SK-N-SH (cell line): ENCODE data around the gene YPEL1. TPM values are rescaled to one million over a fixed set of nuclear protein-coding genes. Genes with fewer than 3 reads are reported as not detected.

Source experiments
- CTCF ChIA-PET: fragments of 300-600, 350-600 bp; formaldehyde crosslinking; extraction: SDS; loops from one replicate; lab custom pipeline; 2021; lab: Yijun Ruan, JAX
- POLR2A ChIA-PET: fragments of 350-600 bp; sonication (Branson Sonifier 250); formaldehyde crosslinking; extraction: SDS; loops from one replicate; lab custom pipeline; 2020; ENCODE audit warnings: antibody characterized with exemption, inconsistent platforms; lab: Yijun Ruan, JAX
- DNase-seq: peaks from one replicate; pipeline ENCODE4 v3.0.0; 2012
- H2AFZ ChIP-seq: fragments of 200-600 bp; sonication (generic); 2 replicates; pipeline ENCODE4 v1.8.1; 2016; ENCODE audit warnings: antibody characterized with exemption, mild to moderate bottlenecking, low read depth
- H3F3A ChIP-seq: fragments of 200-600 bp; sonication (generic); replicated peaks from 2 replicates; pipeline ENCODE3; 2016; ENCODE audit warnings: antibody characterized with exemption, mild to moderate bottlenecking; ENCODE audit not compliant: insufficient read depth
- H3K27ac ChIP-seq, 2 experiments: fragments of 200-500 bp in 1 of 2; fragments of 200-600 bp in 1 of 2; sonication (Bioruptor generic) in 1 of 2; sonication (generic), shearing (Covaris generic) in 1 of 2; 2 replicates each; pipeline versions ENCODE4 v1.5.1 to v1.6.1; 2014 to 2016; ENCODE audit warnings: low read depth in 2 of 2, inconsistent platforms in 1 of 2, low read length in 1 of 2, mild to moderate bottlenecking in 1 of 2, mixed read lengths in 1 of 2
- H3K27me3 ChIP-seq: fragments of 200-600 bp; sonication (generic), shearing (Covaris generic); 2 replicates; pipeline ENCODE4 v1.6.1; 2016; ENCODE audit warnings: mixed run types; ENCODE audit not compliant: insufficient read depth
- H3K36me3 ChIP-seq, 2 experiments: fragments of 200-500 bp in 1 of 2; fragments of 200-600 bp in 1 of 2; sonication (Bioruptor generic) in 1 of 2; sonication (generic) in 1 of 2; replicated peaks in 1 of 2; 2 replicates each; pipeline versions ENCODE3 to v1.5.1; 2014 to 2016; ENCODE audit warnings: low read length in 1 of 2, mild to moderate bottlenecking in 1 of 2; ENCODE audit not compliant: insufficient read depth in 2 of 2, control insufficient read depth in 1 of 2
- H3K4me1 ChIP-seq, 2 experiments: fragments of 200-500 bp in 1 of 2; fragments of 200-600 bp in 1 of 2; sonication (Bioruptor generic) in 1 of 2; sonication (generic), shearing (Covaris generic) in 1 of 2; 2 replicates each; pipeline versions ENCODE4 v1.5.1 to v1.6.1; 2014 to 2016; ENCODE audit warnings: low read depth in 1 of 2, low read length in 1 of 2, mixed run types in 1 of 2; ENCODE audit not compliant: insufficient read depth in 2 of 2, control insufficient read depth in 1 of 2
- H3K4me2 ChIP-seq: fragments of 200-600 bp; sonication (generic), shearing (Covaris generic); 2 replicates; pipeline ENCODE4 v1.6.1; 2017; ENCODE audit warnings: mixed run types
- H3K4me3 ChIP-seq, 2 experiments: fragments of 200-500 bp in 1 of 2; fragments of 200-600 bp in 1 of 2; sonication (Bioruptor generic) in 1 of 2; sonication (generic), shearing (Covaris generic) in 1 of 2; 2 replicates each; pipeline versions ENCODE4 v1.5.1 to v1.8.1; 2014 to 2016; ENCODE audit warnings: low read depth in 2 of 2, inconsistent platforms in 1 of 2, low read length in 1 of 2, mild to moderate bottlenecking in 1 of 2, mixed read lengths in 1 of 2, moderate library complexity in 1 of 2
- H3K79me2 ChIP-seq: fragments of 200-600 bp; sonication (generic); 2 replicates; pipeline ENCODE4 v1.8.1; 2017; ENCODE audit warnings: mild to moderate bottlenecking; ENCODE audit not compliant: insufficient read depth
- H3K9ac ChIP-seq: fragments of 200-600 bp; sonication (generic); 2 replicates; pipeline ENCODE4 v1.6.1; 2017; ENCODE audit warnings: mixed run types
- H3K9me2 ChIP-seq: fragments of 200-600 bp; sonication (generic); 2 replicates; pipeline ENCODE4 v1.6.1; 2017; ENCODE audit warnings: mixed run types
- H3K9me3 ChIP-seq: fragments of 200-600 bp; sonication (generic); 2 replicates; pipeline ENCODE4 v1.6.1; 2017; ENCODE audit warnings: mixed run types, mild to moderate bottlenecking, moderate library complexity
- H4K20me1 ChIP-seq: fragments of 200-600 bp; sonication (generic); 2 replicates; pipeline ENCODE4 v1.6.1; 2017; ENCODE audit warnings: mild to moderate bottlenecking, mixed run types; ENCODE audit not compliant: insufficient read depth
- CHD2 ChIP-seq: fragments of 150-350 bp; IDR thresholded peaks from 2 replicates; pipeline ENCODE4 v1.6.1; 2018; ENCODE audit warnings: low read length; ENCODE audit not compliant: partially characterized antibody
- ELF1 ChIP-seq: IDR thresholded peaks from 2 replicates; pipeline ENCODE4 v1.4.0; 2012
- EZH2phosphoT487 ChIP-seq: fragments of 200-600 bp; sonication (generic); IDR thresholded peaks from 2 replicates; pipeline ENCODE4 v1.6.1; 2017; ENCODE audit warnings: low read depth, mixed run types, mild to moderate bottlenecking, antibody characterized with exemption, moderate library complexity, borderline replicate concordance
- FOSL2 ChIP-seq: IDR thresholded peaks from 2 replicates; pipeline ENCODE4 v1.4.0; 2012; ENCODE audit warnings: low read depth, mild to moderate bottlenecking, moderate library complexity, borderline replicate concordance
- GABPA ChIP-seq: IDR thresholded peaks from 2 replicates; pipeline ENCODE4 v1.4.0; 2012; ENCODE audit warnings: low read depth, mild to moderate bottlenecking
- JUND ChIP-seq: IDR thresholded peaks from 2 replicates; pipeline ENCODE4 v1.4.0; 2012
- NFIC ChIP-seq: IDR thresholded peaks from 2 replicates; pipeline ENCODE4 v1.4.0; 2012; ENCODE audit warnings: borderline replicate concordance
- RAD21 ChIP-seq: IDR thresholded peaks from 2 replicates; pipeline ENCODE4 v1.6.1; 2012; ENCODE audit warnings: mild to moderate bottlenecking, low read length
- RCOR1 ChIP-seq: fragments of 150-350 bp; IDR thresholded peaks from 2 replicates; pipeline ENCODE4 v1.6.1; 2017; ENCODE audit warnings: antibody characterized with exemption, low read length
- SIN3A ChIP-seq: IDR thresholded peaks from 2 replicates; pipeline ENCODE4 v1.6.1; 2012; ENCODE audit warnings: low read depth, mild to moderate bottlenecking, low read length, moderate library complexity, borderline replicate concordance
- SMC3 ChIP-seq: IDR thresholded peaks from 2 replicates; pipeline ENCODE4 v1.6.1; 2012; ENCODE audit warnings: low read depth, low read length, improper control_type of control experiment
- YY1 ChIP-seq: IDR thresholded peaks from 2 replicates; pipeline ENCODE4 v1.4.0; 2012; ENCODE audit warnings: low read depth, mild to moderate bottlenecking
- WGBS: methylation state at CpG from one replicate; pipeline ENCODE4 v1.1.6; 2017; ENCODE audit warnings: low lambda C conversion rate; 5-methylcytosine and 5-hydroxymethylcytosine counted together
- polyA plus RNA-seq, 3 experiments: library from polyadenylated mRNA; depleted of rRNA; stranded (reverse); fragments of >200 nt; gene quantifications; 2 replicates each; pipeline ENCODE4 v1.2.3, GENCODE V29; 2012
- TF ChIP-seq, protein P1 (sequence below): IDR thresholded peaks from 2 replicates; pipeline ENCODE4 v1.4.0; 2012; ENCODE audit warnings: low read depth
- TF ChIP-seq, protein P2 (sequence below): fragments of 200-600 bp; sonication (generic); IDR thresholded peaks from 2 replicates; pipeline ENCODE4 v1.6.1; 2017; ENCODE audit warnings: antibody characterized with exemption, mild to moderate bottlenecking, moderate library complexity
- TF ChIP-seq, protein P3 (sequence below): IDR thresholded peaks from 2 replicates; pipeline ENCODE4 v1.4.0; 2012; ENCODE audit warnings: low read depth, borderline replicate concordance

Gene YPEL1
- polyA plus RNA-seq, 1 of the 3 experiments (the other 2 are of a cell fraction) = 2.4 TPM

DNA sequence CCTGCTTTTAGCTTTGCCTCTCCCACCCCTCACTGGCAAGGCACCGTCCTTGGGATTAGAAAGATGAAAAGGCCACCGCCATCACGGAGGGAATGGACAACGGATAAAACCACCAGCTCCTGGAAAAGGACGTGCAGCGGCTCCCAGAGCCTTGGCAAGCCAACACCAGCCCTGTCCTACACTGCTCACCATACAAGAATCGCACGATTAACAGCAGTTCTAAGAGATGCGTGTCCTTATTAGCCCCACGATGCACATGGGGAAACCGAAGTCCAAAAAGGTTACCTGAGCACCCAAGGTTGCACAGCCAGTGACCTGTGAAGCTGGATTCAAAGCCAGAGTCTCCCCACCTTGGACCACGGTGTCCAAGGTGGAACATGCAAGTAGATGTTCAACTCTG lies 7.3 kb downstream of the YPEL1 start:
- Histone ChIP-seq H3K9me2 (no peaks in the 10 kb centered on the region), H3K79me2 (no peaks in the 10 kb centered on the region), H3K27ac (no peak overlapping the region), H2AFZ (no peak overlapping the region), H4K20me1 (no peaks in the 10 kb centered on the region), H3K9me3 (no peaks in the 10 kb centered on the region), H3K4me3 (no peak overlapping the region), H3K36me3 (no peaks in the 10 kb centered on the region), H3K4me2 (no peak overlapping the region), H3K4me1 (no peaks in the 10 kb centered on the region; a peak in 1 of 4 replicates), H3K9ac (no peak overlapping the region), H3K27me3 (no peaks in the 10 kb centered on the region), H3F3A (no peaks in the 10 kb centered on the region)
- TF ChIP-seq, protein P1, sequence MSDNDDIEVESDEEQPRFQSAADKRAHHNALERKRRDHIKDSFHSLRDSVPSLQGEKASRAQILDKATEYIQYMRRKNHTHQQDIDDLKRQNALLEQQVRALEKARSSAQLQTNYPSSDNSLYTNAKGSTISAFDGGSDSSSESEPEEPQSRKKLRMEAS = no peak
- TF ChIP-seq YY1 (no peak), SIN3A (no peak), CHD2 (no peak), JUND (no peak), RAD21 (no peak), NFIC (no peak), SMC3 (no peak), ELF1 (no peak), EZH2phosphoT487 (no peak), RCOR1 (no peak), FOSL2 (no peak)
- TF ChIP-seq, protein P2, sequence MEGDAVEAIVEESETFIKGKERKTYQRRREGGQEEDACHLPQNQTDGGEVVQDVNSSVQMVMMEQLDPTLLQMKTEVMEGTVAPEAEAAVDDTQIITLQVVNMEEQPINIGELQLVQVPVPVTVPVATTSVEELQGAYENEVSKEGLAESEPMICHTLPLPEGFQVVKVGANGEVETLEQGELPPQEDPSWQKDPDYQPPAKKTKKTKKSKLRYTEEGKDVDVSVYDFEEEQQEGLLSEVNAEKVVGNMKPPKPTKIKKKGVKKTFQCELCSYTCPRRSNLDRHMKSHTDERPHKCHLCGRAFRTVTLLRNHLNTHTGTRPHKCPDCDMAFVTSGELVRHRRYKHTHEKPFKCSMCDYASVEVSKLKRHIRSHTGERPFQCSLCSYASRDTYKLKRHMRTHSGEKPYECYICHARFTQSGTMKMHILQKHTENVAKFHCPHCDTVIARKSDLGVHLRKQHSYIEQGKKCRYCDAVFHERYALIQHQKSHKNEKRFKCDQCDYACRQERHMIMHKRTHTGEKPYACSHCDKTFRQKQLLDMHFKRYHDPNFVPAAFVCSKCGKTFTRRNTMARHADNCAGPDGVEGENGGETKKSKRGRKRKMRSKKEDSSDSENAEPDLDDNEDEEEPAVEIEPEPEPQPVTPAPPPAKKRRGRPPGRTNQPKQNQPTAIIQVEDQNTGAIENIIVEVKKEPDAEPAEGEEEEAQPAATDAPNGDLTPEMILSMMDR = no peak
- DNase-seq = no peak
- ChIA-PET POLR2A (no interaction called here), CTCF (interaction anchor here (1.4 to 3.0 kb wide), 3 partner anchors 15 to 210 kb away, joined by 4 to 12 read pairs (median 9); no protein-coding TSS in a partner anchor)
- 81% methylated on average over 12 of the region's 12 CpGs for WGBS

DNA sequence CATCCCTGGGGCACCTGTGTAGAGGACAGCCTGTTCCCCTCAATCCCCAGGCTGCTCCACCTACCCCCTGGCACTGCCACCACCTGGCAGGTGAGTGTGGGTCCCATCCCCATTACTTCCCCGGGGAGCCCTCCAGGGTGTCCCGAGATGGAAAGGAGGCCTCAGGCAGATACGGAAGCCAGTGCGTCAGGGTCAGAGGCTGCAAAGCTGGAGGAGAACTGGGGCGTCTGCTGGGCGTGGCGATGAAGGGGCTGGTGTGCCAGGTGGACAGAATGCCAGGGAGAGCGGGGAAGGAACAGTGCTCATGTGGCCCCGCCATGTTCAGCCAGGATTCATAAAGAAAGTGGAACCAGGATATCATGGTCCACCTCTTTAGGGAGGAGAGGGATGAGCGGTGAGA lies 7.8 kb downstream of the YPEL1 start:
- H3K79me2 ChIP-seq = no peaks in the 10 kb centered on the region
- no peaks in the 10 kb centered on the region for H4K20me1 ChIP-seq
- no peak for DNase-seq
- no peaks in the 10 kb centered on the region for H3K27me3 ChIP-seq
- H3K9me3 ChIP-seq = no peaks in the 10 kb centered on the region
- ChIA-PET POLR2A (no interaction called here), CTCF (interaction anchor here (1.4 to 3.0 kb wide), 3 partner anchors 14 to 210 kb away, joined by 4 to 12 read pairs (median 9); no protein-coding TSS in a partner anchor)
- H3K27ac ChIP-seq = no peak overlapping the region
- no peak overlapping the region for H3K4me2 ChIP-seq
- H3K4me3 ChIP-seq = no peak overlapping the region
- H3K9me2 ChIP-seq = no peaks in the 10 kb centered on the region
- no peak overlapping the region for H2AFZ ChIP-seq
- no peak overlapping the region for H3K9ac ChIP-seq
- H3F3A ChIP-seq = no peaks in the 10 kb centered on the region
- H3K4me1 ChIP-seq = no peaks in the 10 kb centered on the region; a peak in 1 of 4 replicates
- WGBS = 86% methylated on average over 10 of the region's 10 CpGs
- TF ChIP-seq RAD21 (no peak), CHD2 (no peak), GABPA (no peak)
- TF ChIP-seq, protein P3, sequence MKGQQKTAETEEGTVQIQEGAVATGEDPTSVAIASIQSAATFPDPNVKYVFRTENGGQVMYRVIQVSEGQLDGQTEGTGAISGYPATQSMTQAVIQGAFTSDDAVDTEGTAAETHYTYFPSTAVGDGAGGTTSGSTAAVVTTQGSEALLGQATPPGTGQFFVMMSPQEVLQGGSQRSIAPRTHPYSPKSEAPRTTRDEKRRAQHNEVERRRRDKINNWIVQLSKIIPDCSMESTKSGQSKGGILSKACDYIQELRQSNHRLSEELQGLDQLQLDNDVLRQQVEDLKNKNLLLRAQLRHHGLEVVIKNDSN = no peak
- H3K36me3 ChIP-seq = no peaks in the 10 kb centered on the region
